CD4-positive, alpha-beta T cell (primary cell): Measurements from ENCODE around the gene TBC1D14. TPM values are rescaled to one million over a fixed set of nuclear protein-coding genes. Genes with fewer than 3 reads are reported as not detected.

ENCODE experiments used
- ATAC-seq: fragments of 200-7000 bp; cut with Tn5 transposase; one replicate; pipeline ENCODE4 v1.10.0; 2022; ENCODE audit warnings: mild to moderate bottlenecking; ENCODE audit not compliant: poor library complexity
- CTCF ChIA-PET: fragments of 350-600 bp; sonication (Branson Sonifier 250); formaldehyde crosslinking; loops from one replicate; lab custom pipeline; 2021; ENCODE audit warnings: antibody characterized with exemption, inconsistent platforms; lab: Charles Lee
- POLR2A ChIA-PET: fragments of 350-600 bp; sonication (Branson Sonifier 250); formaldehyde crosslinking; loops from one replicate; lab custom pipeline; 2021; ENCODE audit warnings: antibody characterized with exemption, inconsistent platforms; lab: Charles Lee
- DNase-seq, 14 experiments: peaks; one replicate each; pipeline ENCODE4 v3.0.0-alpha.2; 2013 to 2020; ENCODE audit warnings: mixed read lengths in 2 of 14
- H3K27ac ChIP-seq, 2 donors: one replicate each; pipeline versions ENCODE4 v1.5.1 to v1.7.0; 2013; ENCODE audit warnings: low read length in 2 of 2, low read depth in 1 of 2, mild to moderate bottlenecking in 1 of 2
- H3K27me3 ChIP-seq, 2 experiments: 1 replicate in 1 of 2; 2 replicates in 1 of 2; pipeline versions ENCODE4 v1.6.1 to v1.7.0; 2013; ENCODE audit warnings: low read length in 2 of 2, control low read depth in 1 of 2, mild to moderate bottlenecking in 1 of 2, moderate library complexity in 1 of 2; ENCODE audit not compliant: insufficient read depth in 2 of 2, control insufficient read depth in 1 of 2
- H3K36me3 ChIP-seq: one replicate; pipeline ENCODE4 v1.6.1; 2013; ENCODE audit warnings: low read length, control low read depth; ENCODE audit not compliant: insufficient read depth
- H3K4me1 ChIP-seq: one replicate; pipeline ENCODE4 v1.6.1; 2013; ENCODE audit warnings: low read length, control low read depth; ENCODE audit not compliant: insufficient read depth
- H3K4me3 ChIP-seq: one replicate; pipeline ENCODE4 v1.5.1; 2013; ENCODE audit warnings: mild to moderate bottlenecking, low read length, moderate library complexity
- H3K9me3 ChIP-seq, 2 experiments: 1 replicate in 1 of 2; 2 replicates in 1 of 2; pipeline versions ENCODE4 v1.6.1 to v1.7.0; 2013; ENCODE audit warnings: low read length in 2 of 2, mild to moderate bottlenecking in 2 of 2, control low read depth in 1 of 2, moderate library complexity in 1 of 2; ENCODE audit not compliant: control insufficient read depth in 1 of 2, insufficient read depth in 1 of 2
- H3K27ac Mint-ChIP-seq: one replicate; pipeline ENCODE4 v1.8.0; 2020; ENCODE audit warnings: mixed read lengths
- H3K27me3 Mint-ChIP-seq: one replicate; pipeline ENCODE4 v1.8.0; 2021; ENCODE audit warnings: mixed read lengths
- H3K36me3 Mint-ChIP-seq: one replicate; pipeline ENCODE4 v1.8.0; 2021; ENCODE audit warnings: low read depth, mixed read lengths
- H3K4me1 Mint-ChIP-seq: one replicate; pipeline ENCODE4 v1.8.0; 2021; ENCODE audit warnings: low read depth, mixed read lengths
- H3K4me3 Mint-ChIP-seq: one replicate; pipeline ENCODE4 v1.8.0; 2020; ENCODE audit warnings: mild to moderate bottlenecking, mixed read lengths
- H3K9me3 Mint-ChIP-seq: one replicate; pipeline ENCODE4 v1.8.0; 2020; ENCODE audit warnings: mixed read lengths
- intact Hi-C, 2 experiments: fragments of 100-400 bp; cut with DNase I in 1 of 2; cut with micrococcal nuclease in 1 of 2; formaldehyde crosslinking; loops; one replicate each; pipeline versions ENCODE4 v1.15.1 to v1.9.0; 2023 to 2025; cut with DNase I, micrococcal nuclease
- total RNA-seq, 174 experiments: library from RNA in 2 of 174; stranded (reverse) in 2 of 174; gene quantifications; one replicate each; pipeline ENCODE4 v1.2.3 and lab custom pipeline; 2021 to 2026
- TF ChIP-seq, protein P1 (sequence below): fragments of 200-600 bp; IDR thresholded peaks from one replicate; pipeline ENCODE4 v1.8.0; 2022; ENCODE audit warnings: antibody characterized with exemption, mild to moderate bottlenecking

The TBC1D14 gene
- total RNA-seq, 2 experiments from 2014 or later = 31.2 to 34.1 TPM

DNA sequence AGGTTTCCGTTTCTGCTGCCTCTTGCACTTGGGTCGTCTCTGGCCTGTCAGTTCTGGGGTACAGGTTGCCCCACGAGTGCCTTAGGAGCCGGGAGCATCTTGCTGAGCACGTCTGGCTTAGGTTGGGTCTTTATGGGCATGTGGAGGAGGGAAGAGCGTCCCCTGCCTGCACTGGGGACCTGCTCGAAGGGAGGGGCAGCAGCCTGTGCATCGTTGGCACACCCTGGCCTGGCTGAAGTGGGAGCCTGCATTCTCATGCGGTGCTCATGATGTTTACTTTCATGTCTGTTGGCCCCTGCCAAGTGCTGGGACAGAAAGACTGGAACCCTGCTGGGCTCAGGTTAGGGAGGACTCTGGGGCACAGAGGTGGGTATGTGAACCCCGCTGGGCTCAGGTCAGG lies 109.7 kb downstream of the TBC1D14 start:
- DNase-seq (no peak), ATAC-seq (no peak)
- peaks cover 76% of the 10 kb centered on the region for H3K36me3 Mint-ChIP-seq
- no peaks in the 10 kb centered on the region for H3K9me3 ChIP-seq
- intact Hi-C loops = no loop called here
- H3K27me3 ChIP-seq = no peaks in the 10 kb centered on the region
- H3K36me3 ChIP-seq = peaks cover 77% of the 10 kb centered on the region
- ChIA-PET POLR2A (no interaction called here), CTCF (interaction anchor here (1.3 kb wide), 1 partner anchor 45 kb away, joined by 5 read pairs; no protein-coding TSS in a partner anchor)
- no peaks in the 10 kb centered on the region for H3K27me3 Mint-ChIP-seq
- no peak overlapping the region for H3K27ac Mint-ChIP-seq
- no peak overlapping the region for H3K4me3 ChIP-seq
- H3K27ac ChIP-seq = no peak overlapping the region
- no peaks in the 10 kb centered on the region for H3K9me3 Mint-ChIP-seq
- TF ChIP-seq, protein P1, sequence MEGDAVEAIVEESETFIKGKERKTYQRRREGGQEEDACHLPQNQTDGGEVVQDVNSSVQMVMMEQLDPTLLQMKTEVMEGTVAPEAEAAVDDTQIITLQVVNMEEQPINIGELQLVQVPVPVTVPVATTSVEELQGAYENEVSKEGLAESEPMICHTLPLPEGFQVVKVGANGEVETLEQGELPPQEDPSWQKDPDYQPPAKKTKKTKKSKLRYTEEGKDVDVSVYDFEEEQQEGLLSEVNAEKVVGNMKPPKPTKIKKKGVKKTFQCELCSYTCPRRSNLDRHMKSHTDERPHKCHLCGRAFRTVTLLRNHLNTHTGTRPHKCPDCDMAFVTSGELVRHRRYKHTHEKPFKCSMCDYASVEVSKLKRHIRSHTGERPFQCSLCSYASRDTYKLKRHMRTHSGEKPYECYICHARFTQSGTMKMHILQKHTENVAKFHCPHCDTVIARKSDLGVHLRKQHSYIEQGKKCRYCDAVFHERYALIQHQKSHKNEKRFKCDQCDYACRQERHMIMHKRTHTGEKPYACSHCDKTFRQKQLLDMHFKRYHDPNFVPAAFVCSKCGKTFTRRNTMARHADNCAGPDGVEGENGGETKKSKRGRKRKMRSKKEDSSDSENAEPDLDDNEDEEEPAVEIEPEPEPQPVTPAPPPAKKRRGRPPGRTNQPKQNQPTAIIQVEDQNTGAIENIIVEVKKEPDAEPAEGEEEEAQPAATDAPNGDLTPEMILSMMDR = no peak
- no peak overlapping the region for H3K4me3 Mint-ChIP-seq
- no peaks in the 10 kb centered on the region for H3K4me1 ChIP-seq
- no peaks in the 10 kb centered on the region for H3K4me1 Mint-ChIP-seq

DNA sequence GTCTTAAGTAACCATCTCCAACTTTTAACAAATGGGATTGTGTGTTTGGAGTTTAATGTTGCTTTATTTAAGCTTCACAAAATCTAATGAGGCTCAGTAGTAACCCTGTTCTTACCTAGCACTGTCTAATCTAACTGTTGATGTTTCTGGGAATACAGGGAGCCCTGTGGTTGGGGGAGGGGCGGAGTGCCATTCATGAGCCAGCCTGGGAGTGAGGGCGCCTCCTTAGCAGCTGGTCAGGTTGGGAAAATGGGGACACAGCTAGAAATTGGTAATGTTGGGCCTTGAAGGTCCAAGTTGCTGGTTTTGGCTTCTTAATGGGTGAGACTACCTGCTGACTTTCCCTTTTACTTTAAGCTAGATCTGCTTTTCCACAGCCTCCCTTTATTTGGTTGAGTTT lies 110.7 kb downstream of the TBC1D14 start:
- H3K4me3 Mint-ChIP-seq = no peak overlapping the region
- H3K9me3 Mint-ChIP-seq = no peaks in the 10 kb centered on the region
- no peak overlapping the region for H3K27ac Mint-ChIP-seq
- H3K4me1 Mint-ChIP-seq = no peaks in the 10 kb centered on the region
- TF ChIP-seq, protein P1 = no peak
- H3K27ac ChIP-seq = no peak overlapping the region
- H3K4me1 ChIP-seq = no peaks in the 10 kb centered on the region
- ChIA-PET CTCF (interaction anchor here (1.3 kb wide), 1 partner anchor 46 kb away, joined by 5 read pairs; no protein-coding TSS in a partner anchor), POLR2A (no interaction called here)
- H3K27me3 ChIP-seq = no peaks in the 10 kb centered on the region
- no peaks in the 10 kb centered on the region for H3K9me3 ChIP-seq
- ATAC-seq (no peak), DNase-seq (no peak)
- intact Hi-C loops = no loop called here
- H3K36me3 Mint-ChIP-seq = peaks cover 74% of the 10 kb centered on the region
- H3K36me3 ChIP-seq = peaks cover 76% of the 10 kb centered on the region
- no peak overlapping the region for H3K4me3 ChIP-seq
- no peaks in the 10 kb centered on the region for H3K27me3 Mint-ChIP-seq

DNA sequence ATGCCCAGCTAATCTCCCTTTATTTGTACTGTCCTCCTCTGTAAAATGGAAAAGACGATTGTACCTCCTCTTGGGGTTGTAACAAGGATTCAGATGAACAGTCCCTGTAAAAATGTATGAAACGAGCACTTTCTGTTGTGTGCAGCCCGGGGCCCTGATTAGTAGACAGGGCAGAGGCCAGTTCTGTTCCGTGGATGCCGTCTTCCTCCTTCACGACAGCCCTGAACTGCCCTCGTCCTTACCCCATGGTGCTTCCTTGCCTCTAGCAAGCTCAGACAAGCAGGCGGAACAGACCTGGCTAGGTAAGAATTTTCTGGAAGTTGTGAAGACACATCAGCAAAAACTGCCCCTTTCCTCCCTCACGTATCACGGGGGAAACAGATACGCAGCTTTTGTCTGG lies 111.2 kb downstream of the TBC1D14 start:
- ATAC-seq (no peak), DNase-seq (no peak)
- H3K4me1 Mint-ChIP-seq = no peaks in the 10 kb centered on the region
- no peaks in the 10 kb centered on the region for H3K9me3 Mint-ChIP-seq
- H3K4me1 ChIP-seq = no peaks in the 10 kb centered on the region
- ChIA-PET CTCF (interaction anchor here (1.3 kb wide), 1 partner anchor 46 kb away, joined by 5 read pairs; no protein-coding TSS in a partner anchor), POLR2A (no interaction called here)
- no peaks in the 10 kb centered on the region for H3K9me3 ChIP-seq
- intact Hi-C loops = no loop called here
- peaks cover 74% of the 10 kb centered on the region for H3K36me3 Mint-ChIP-seq
- no peak overlapping the region for H3K4me3 ChIP-seq
- no peak overlapping the region for H3K27ac Mint-ChIP-seq
- H3K27me3 Mint-ChIP-seq = no peaks in the 10 kb centered on the region
- TF ChIP-seq, protein P1 = no peak
- peaks cover 76% of the 10 kb centered on the region for H3K36me3 ChIP-seq
- H3K4me3 Mint-ChIP-seq = no peak overlapping the region
- H3K27me3 ChIP-seq = no peaks in the 10 kb centered on the region
- H3K27ac ChIP-seq = no peak overlapping the region
